HG03575 (cell line): ENCODE data around the gene ETV5.

Source experiments
- ATAC-seq: cut with Tn5 transposase; IDR thresholded peaks from one replicate; pipeline ENCODE4 v1.9.1; 2021; ENCODE audit not compliant: unreplicated experiment, insufficient number of reproducible peaks, low FRiP score; ENCODE audit errors: extremely low read depth

The ETV5 gene

DNA sequence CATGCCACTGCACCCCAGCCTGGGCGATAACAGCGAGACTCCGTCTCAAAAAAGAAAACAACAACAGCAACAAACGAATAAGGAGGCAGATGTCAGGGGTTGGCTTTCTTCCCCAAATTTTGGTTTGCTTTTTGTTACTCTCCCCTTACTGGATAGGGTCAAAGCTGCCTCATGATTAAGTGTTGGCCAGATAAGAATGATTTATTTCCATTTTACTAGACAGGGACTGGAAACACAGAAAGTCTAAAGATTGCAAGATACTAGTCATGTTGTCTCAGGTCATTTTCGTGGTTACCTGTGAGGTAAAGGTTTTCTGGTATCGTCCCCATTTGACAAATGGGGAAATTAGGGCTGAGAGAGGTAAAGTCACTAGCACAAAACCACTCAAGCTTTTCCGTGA is 18.6 kb upstream of the ETV5 start:
- ATAC-seq, result no peak

DNA sequence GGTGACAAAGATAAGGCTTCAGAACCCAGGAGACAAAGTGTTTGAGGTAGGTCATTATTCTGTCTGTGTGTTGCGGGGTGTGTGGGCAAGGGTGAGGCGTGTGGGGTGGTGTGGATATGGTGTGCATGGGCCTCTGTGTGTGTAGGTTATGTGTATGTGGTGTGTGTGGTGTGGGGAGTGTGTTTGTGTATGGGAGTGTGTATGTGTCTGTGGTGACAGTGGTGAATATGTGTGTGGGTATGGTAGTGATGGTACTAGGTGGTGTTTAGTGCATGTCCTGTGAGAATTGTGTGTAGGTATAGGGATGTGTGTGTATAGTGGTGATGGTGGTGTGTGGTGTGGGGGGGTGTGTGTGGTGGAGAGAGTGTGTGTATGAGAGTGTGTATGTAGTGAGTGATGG is 16.2 kb upstream of the ETV5 start:
- no peak for ATAC-seq

DNA sequence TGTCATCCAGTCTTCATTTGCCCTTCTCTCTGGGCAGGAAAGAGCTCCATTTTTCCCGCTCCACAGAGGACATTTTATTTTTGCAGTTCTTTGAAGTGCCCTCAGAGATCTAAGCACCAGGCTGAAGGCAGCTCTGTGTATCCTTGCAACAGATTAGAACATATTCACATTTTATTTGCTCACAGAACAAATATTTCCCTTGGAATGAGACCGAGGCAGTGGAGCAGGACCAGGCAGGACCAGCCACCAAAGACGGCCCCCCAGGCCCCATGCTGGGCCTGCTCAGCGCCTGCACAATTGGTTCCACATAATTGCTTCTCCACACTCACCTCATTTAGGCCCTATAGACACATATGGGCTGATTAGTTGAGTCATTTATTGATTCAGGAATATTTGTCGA is 15.7 kb upstream of the ETV5 start:
- no peak for ATAC-seq

DNA sequence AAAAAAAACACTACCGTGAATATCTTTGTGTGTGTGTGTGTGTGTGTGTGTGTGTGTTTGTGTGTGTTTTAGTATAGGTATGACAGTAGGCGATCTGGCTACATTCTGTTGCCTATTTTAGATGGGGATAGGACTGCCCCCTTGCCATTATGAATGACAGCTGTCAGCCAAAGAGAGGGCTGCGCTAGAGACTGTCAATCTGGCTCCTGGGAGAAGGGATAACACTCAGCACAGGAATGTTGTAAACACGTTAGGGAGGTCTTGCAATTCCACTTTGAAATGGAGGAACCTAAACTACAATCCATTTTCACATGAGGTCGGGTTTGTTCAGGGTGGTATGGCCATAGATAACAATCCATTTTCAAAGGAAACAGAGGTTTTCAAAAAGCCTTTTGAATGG is 14.1 kb upstream of the ETV5 start:
- ATAC-seq, result no peak

DNA sequence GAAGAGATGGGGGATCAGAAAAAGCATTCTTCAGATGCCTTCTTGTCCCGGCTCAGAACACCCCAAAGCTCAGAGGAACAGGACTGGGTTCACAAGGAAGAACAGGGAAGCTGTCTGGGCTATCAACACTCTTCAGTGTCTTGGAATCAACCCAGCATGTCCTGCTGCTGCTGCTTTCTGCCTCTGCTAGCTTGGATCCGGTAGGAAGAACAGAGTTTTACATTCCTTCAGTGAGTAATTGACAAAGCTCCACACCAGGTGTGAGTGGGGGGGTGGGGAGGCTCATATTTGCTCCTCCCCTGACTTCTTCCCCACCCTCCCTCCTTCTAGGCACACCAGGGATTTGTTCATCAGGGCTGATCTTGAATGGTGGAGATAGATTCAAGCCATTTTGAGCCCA is 13.1 kb upstream of the ETV5 start:
- ATAC-seq, result no peak

DNA sequence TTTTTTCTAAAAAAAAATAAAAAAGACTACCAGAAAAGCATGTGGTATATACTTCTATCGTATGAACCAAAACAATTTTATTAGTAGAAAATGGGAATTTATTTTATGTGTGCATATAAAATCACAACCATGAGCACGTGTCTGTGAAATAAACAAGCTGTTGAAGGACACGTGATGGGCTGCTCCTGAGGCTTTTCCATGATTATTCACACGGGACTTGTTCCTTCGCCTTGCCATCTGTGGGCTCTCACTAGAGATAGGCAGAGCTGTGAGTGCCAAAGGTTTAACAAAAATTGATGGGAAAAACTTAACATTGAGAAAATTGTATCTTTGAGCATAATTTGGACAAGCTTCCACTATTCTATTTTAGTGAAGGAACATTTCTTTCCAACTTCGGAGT is 12.4 kb upstream of the ETV5 start:
- no peak for ATAC-seq

DNA sequence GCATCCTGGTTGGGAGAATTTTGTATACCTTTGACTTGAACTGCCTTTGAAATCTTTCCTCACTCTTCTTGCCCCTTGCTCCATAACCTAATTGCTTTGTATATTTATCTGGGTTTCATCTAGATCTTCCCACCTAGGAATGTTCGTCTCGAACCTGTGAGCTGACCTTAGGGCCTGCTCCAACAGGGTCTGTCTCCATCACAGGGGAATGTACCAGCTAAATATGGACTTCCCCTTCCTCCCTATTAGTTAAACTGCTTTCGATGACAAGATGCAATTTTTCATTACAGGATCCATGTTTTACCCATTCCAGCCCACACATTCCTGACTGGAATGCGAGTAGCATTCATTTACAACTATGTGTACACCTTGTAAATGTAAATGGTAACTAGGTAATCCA is 10.6 kb upstream of the ETV5 start:
- no peak for ATAC-seq

DNA sequence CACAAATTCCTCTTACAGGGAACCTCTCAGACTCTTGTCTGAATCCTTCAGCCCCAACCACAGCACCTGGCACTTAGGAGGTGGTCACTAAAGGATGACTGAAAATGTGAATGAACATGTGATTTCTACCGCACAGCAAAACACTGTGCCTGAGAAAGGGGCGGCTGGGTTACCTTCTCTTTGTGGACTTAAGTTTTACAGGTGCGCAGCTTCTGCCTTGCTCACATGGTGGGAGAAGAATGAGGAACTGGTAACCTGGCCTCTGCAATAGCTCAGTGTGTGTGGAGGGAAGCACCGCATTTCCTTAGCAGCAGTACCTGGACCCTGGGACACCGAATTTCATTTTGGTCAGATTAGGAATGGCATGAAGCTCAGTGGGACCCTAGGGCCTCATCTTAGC is 9.8 kb upstream of the ETV5 start:
- no peak for ATAC-seq

DNA sequence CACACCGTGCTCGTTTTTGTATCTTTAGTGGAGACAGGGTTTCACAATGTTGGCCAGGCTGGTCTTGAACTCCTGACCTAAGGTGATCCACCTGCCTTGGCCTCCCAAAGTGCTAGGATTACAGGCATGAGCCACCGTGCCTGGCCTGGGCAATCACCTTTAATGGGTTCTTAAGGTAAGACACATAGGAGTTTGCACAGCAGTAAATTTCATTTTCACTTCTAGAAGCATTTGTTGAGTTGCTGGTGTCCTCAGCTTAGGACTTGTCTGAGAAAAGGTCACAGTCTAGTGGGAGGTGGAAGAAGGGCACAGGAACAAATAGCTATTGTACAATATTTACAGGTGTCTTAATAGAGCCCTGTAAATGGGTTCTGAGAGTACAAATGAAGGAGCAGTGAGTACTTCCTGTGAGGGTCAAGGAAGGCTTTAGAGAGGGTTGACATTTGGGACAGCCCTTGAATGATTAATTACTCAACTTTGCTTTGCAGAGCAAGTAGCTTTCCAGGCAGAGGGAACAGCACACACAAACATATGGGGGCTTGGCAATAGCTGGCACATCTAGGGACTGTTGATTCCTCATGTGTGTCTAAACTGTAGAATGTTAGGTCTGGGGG is 8.7 kb upstream of the ETV5 start:
- ATAC-seq, result no peak

DNA sequence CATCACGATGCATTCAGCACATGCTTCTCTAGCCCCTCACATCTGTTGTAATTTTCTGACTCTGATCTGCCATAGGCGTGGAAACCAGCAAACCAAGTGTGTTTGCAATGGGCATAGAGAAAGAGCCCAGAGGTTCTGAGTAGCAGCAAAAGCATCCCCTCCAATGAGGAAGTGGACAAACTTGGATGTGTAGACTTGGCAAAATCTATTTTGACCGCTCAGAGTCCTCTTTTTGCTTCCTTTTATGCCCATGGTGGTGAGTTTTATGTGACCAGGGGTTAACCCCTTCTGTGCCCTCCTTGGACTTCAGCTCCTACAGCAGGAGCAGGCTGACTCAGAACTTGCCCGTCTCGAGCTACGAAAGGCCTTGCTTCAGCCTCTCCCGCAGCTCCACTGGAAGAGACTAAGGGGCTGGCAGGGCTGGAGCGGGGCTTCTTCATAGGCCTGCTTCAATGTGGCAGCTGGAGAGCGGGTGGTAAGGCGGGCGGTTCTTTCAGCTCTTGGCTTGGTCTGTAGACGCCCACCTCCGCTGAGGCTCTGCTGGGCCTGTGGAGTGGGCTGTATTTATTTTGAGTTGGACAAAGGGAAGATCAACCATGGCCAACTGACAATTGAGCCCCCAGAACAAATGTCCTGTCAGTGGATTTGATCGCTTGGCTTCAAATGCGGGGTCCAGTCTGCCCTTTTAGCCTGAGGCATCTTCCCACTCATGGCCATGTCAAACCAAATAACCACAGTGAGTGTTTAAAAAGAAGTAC is 6.5 kb upstream of the ETV5 start:
- ATAC-seq, result no peak

DNA sequence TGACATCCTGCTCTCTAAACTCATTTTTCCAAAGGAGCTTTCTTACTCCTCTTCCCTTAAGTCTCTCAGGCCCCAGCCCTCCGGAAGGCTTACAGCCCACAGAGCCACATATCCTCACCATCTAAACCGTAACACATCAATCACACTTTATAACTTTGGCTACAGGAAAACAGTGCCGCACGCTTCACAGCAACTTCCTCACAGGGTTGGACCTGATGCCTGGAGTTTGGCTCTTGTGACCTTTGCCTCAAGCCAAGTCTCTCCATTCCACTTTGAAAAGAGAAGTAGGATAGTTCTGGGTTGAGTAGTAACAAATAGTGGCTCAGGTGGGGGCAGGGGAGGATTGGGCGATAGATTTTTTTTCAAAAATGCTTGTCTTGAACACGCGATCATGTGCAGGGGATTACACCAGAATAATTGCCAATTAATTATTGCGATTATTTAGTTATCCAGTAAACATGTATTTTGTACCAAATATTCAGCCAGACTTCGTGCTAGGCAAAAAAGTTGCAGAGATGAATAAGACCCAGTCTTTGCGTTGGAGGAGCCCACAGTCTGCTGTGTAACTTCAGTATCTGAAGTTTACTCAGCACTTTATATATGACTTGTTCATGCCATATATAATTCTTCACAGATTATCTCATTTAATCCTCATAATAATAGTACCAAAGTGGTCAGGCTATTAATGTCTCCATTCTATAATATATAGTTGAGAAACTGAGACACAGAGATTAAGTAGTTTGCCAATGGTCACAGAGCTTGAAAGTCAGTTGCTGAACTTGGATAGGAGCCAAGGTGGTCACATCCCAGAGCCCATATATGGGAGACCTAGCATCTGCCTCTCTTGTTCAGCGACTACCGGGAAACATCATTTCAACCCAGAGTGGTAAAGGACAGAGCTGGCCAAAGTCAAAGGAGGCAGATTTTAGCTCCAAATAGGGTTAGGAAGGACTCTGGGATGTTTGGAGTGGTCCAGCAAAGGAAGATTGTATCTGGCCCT is 2.4 kb upstream of the ETV5 start:
- no peak for ATAC-seq

DNA sequence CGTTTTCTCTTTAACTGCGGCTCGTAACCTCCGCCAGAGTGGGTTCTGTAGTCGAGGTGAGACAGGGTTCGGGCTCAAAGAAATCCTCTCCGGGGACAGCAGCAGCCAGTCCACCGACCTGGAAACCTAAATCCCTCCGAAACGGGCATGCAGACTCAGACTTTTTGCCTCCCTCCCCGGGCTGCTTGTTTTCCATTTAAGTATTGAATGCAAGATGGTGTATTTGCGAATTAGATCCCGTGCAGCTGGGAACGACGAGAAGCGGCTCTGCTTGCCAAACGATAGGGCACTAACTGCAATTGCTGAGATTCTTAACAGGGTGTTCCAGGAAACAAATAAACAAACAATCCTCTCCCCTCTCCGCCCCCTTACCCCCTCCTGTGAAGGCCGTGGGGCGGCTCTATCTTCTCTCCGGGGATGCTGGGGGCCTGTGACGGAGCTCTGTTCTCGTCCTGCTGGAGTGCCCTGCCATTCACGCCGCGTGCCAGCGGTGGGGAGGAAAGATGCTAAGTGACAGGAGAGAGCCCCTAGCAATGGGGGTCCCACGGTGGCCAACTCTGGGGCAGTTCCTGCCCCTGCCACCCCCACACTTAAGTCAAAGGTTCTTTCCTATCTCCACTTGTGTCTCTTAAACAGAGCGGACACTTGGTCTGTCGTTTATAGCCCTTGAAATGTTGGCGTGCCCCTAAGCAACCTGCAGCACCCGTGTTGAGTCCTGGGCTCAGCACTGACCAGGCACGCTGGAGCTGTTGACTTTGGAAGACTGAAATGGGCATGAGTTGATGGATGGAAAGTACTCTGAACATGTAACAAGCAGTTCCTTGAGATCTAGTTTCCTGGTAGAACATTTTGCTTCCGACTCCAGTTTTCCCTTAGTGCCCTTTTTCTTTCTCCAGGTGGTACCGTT is 1.3 kb upstream of the ETV5 start:
- ATAC-seq, result no peak

DNA sequence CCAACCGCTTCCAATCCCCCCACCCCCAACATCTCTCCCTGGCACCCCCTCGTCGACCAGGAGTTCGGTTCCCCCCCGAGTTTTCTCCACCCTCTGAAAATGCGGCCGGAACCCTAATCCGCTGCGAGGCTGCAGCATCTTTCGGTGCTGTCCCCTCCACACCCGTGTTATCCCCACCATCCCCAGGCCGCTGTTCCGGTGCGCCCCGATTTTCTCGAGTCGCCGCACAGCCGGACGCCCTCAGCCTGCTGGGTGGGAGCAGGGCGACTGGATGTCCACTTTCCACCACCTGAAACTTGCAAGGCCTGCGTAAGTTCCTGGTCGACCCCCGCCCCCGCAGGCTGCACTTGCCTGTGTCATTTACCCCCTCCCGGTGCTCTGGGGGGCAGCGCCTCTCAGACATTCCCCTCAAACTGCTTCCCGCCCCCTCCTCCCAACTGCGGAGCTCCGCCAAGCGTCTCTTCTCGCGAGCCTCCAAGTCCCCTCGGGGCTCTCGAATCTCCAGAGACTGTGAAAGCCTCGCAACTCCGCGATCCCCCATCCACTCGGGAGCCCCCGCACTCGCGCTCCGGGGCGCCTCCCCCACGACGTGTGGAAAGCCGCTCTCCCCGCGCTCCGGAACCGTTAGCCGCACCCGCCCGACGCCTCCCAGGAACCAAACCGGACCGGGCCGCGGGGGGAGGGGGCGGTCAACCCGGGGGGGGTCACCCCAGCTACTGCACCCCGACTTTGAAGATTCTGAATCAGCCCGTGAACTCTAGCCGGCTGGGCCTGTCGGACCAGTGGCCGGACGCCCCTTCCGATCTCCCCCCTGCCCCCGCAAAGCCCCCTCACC is 566 bp downstream of the ETV5 start:
- no peak for ATAC-seq

DNA sequence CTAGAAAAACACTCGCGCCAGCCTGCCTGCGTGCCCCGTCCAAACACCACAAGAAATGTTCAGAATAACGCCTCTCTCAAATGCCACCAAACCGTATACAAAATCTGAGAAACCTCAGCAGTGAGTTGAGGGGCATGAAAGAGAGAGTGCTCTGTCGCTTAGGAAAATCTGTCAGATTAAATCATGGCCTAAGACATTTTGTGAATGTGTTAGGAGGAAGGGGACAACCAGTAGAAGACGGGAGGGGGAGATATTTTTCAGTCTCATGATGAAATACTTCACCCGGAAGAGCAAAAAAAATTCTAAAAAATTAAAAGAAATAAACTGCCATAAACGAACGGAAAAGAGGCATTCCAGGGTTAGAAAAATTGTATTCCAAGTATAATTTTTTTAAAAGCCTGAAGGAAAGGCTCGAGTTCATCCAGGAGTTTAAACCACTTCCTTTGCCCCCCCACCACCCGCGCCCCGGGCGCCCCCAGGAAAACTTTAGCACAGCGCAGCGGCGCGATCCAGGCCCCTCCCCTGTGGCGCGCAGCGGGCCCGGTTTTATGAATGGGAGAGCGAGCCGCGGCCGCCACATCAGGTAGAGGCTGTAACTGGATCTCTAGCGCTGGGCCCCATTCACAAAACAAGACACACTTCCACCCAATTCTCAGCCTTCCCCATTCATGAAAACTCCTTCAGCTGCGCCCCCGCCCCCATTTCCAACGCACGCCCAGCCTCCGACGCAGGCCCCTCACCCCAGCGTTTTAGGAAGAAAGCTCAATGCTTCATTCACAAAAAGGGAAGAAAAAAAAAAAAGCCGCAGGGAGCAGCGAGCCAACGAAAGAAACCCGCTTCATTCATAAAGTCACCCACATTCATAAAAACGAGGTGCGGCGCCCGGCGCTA is 1.4 kb downstream of the ETV5 start:
- ATAC-seq, result no peak

DNA sequence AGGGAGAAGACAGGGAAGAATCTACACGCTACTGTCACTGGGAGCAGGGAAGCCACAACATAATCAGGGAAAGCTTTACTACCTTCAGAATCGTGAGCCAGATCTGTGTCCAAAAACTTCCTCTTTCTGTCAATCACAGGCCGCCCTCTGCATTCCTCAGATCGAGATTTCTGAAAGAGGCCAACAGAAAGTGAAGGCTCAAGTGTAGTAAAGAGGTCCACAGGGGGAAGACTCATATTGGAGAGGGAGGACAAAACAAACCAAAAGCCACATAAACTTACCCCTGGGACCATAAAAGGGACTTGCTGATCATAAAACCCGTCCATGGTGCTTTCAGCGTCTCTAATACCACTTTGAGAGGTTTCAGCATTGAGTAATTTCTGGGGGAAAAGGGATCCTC is 3.3 kb downstream of the ETV5 start:
- ATAC-seq, result no peak

DNA sequence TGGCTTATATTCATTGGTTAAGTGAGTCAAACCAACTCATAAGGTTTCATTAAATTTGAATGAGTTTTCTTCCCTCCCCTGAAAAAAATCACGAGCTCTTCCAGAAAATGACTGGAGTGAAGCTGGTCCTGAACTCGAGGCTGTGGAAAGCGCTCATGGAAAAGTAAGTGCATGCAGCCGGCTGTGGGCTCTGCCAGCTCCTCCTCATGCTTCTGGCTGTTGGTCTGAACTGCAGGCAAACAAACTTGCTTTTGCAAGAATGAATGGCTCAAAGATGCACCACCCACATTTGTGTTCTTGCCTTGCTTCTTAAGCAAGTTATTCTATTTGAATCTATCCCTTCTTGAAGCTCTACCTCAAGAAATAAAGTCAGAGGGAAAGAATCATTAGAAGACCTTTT is 6.2 kb downstream of the ETV5 start:
- ATAC-seq, result no peak

DNA sequence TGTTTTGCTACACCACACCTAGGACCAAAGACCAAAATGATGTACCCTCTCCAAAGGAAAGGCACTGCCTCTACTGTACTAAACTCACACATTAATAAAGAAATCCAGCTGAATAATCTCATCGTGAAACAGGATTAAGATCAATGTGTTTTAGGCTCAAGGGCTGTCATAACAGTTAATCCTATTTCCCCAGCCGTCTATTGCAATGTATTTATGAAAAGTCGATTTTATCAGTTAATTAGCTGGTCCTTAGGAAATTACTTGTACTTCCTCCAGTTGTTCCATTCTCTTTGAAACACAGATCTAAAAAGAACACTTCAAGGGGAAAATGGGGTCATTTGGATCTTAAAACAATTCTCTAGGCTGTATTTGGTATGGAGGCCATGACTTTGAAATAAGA is 8.5 kb downstream of the ETV5 start:
- ATAC-seq, result no peak
